ENCODE measurements around the gene PACC1.

The PACC1 gene

GRCh38 chr1:212344905-212345304, 69.8 kb downstream of the PACC1 start:
- Histone ChIP-seq H3K79me2 (ENCODE audit: control insufficient read depth, low read length) (no peaks in the 10 kb centered on the region), H3K4me3 (ENCODE audit: low read length) (no peak overlapping the region), H3K9me3 (ENCODE audit: control insufficient read depth, insufficient read depth, low read length) (no peaks in the 10 kb centered on the region), H3F3A (ENCODE audit: control insufficient read depth, insufficient read depth) (no peaks in the 10 kb centered on the region), H3K27me3 (ENCODE audit: control insufficient read depth, low read length) (no peaks in the 10 kb centered on the region), H3K36me3 (ENCODE audit: control insufficient read depth, low read length) (peaks cover 20% of the 10 kb centered on the region; the same call in 1 of the 2 replicates), H3K9me2 (replicated peaks; ENCODE audit: control insufficient read depth, low read length) (no peaks in the 10 kb centered on the region), H3K4me2 (ENCODE audit: low read length) (no peak overlapping the region), H3K4me1 (ENCODE audit: control insufficient read depth, low read length) (no peaks in the 10 kb centered on the region), H3K27ac (ENCODE audit: low read depth, low read length) (no peak overlapping the region), H4K20me1 (ENCODE audit: control insufficient read depth, insufficient read depth, low read depth, low read length) (no peaks in the 10 kb centered on the region)
- TF ChIP-seq CTCF (IDR thresholded peaks at IDR 0.05; ENCODE audit: low read depth, low read length, poor library complexity, severe bottlenecking), result no peak
- TF ChIP-seq EZH2phosphoT487 (IDR thresholded peaks at IDR 0.05; ENCODE audit: borderline replicate concordance, low read length), result no peak

DNA sequence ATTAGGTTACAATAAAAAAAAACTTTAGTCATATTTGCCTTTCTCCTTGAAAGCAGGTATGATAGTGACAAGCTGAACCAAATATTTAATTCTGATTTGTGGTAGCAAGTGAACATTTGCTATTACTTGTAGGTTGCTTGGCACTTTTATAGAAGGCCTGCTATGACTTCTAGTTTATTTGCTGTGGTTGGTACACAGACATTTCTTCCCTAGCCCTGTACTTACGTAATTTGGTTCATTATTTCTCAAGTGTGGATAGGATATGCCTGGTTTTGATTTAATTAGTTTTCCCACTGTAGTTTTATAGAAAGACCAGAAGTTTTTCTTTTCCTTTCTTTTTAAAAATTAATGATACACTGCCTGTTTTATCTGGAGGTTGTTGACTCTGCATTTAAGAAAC, 73.6 kb downstream of the PACC1 start:
- H4K20me1 ChIP-seq (ENCODE audit: control insufficient read depth, insufficient read depth, low read depth, low read length), result no peaks in the 10 kb centered on the region
- H3K9me3 ChIP-seq (ENCODE audit: control insufficient read depth, insufficient read depth, low read length), result no peaks in the 10 kb centered on the region
- H3K36me3 ChIP-seq (ENCODE audit: control insufficient read depth, low read length), result no peaks in the 10 kb centered on the region
- H3K9me2 ChIP-seq (replicated peaks; ENCODE audit: control insufficient read depth, low read length), result no peaks in the 10 kb centered on the region
- TF ChIP-seq EZH2phosphoT487 (IDR thresholded peaks at IDR 0.05; ENCODE audit: borderline replicate concordance, low read length) (no peak), CTCF (IDR thresholded peaks at IDR 0.05; ENCODE audit: low read depth, low read length, poor library complexity, severe bottlenecking) (no peak)
- H3K4me3 ChIP-seq (ENCODE audit: low read length), result no peak overlapping the region
- H3F3A ChIP-seq (ENCODE audit: control insufficient read depth, insufficient read depth), result no peaks in the 10 kb centered on the region
- H3K27ac ChIP-seq (ENCODE audit: low read depth, low read length), result no peak overlapping the region
- H3K4me2 ChIP-seq (ENCODE audit: low read length), result no peak overlapping the region
- no peaks in the 10 kb centered on the region for H3K27me3 ChIP-seq (ENCODE audit: control insufficient read depth, low read length)
- H3K79me2 ChIP-seq (ENCODE audit: control insufficient read depth, low read length), result no peaks in the 10 kb centered on the region
- no peaks in the 10 kb centered on the region for H3K4me1 ChIP-seq (ENCODE audit: control insufficient read depth, low read length)

- no peaks in the 10 kb centered on the region for H4K20me1 ChIP-seq (ENCODE audit: control insufficient read depth, insufficient read depth, low read depth, low read length)
- H3K27ac ChIP-seq (ENCODE audit: low read depth, low read length), result no peak overlapping the region
- H3K4me2 ChIP-seq (ENCODE audit: low read length), result no peak overlapping the region
- no peaks in the 10 kb centered on the region for H3K27me3 ChIP-seq (ENCODE audit: control insufficient read depth, low read length)
- H3K79me2 ChIP-seq (ENCODE audit: control insufficient read depth, low read length), result peaks cover 20% of the 10 kb centered on the region; the same call in 1 of the 2 replicates
- H3K4me3 ChIP-seq (ENCODE audit: low read length), result no peak overlapping the region
- peaks cover 14% of the 10 kb centered on the region for H3K36me3 ChIP-seq (ENCODE audit: control insufficient read depth, low read length)
- no peaks in the 10 kb centered on the region for H3K4me1 ChIP-seq (ENCODE audit: control insufficient read depth, low read length)
- TF ChIP-seq EZH2phosphoT487 (IDR thresholded peaks at IDR 0.05; ENCODE audit: borderline replicate concordance, low read length) (no peak), CTCF (IDR thresholded peaks at IDR 0.05; ENCODE audit: low read depth, low read length, poor library complexity, severe bottlenecking) (no peak)
- no peaks in the 10 kb centered on the region for H3F3A ChIP-seq (ENCODE audit: control insufficient read depth, insufficient read depth)
- H3K9me2 ChIP-seq (replicated peaks; ENCODE audit: control insufficient read depth, low read length), result no peaks in the 10 kb centered on the region
- H3K9me3 ChIP-seq (ENCODE audit: control insufficient read depth, insufficient read depth, low read length), result no peaks in the 10 kb centered on the region
Observed at GRCh38 chr1:212329105-212329504, 85.6 kb downstream of the PACC1 start.
